HPDE6-E6E7 (cell line): ENCODE measurements around the gene EML4.
"Not testable (repeated sequence)": the region's sequence is repeated elsewhere in the genome, so short reads cannot be mapped to it uniquely, and the experiment has no call there.

Experiments used
- DNase-seq: peaks from one replicate; pipeline ENCODE4 v3.0.0; 2011; ENCODE audit warnings: missing footprints; ENCODE audit errors: extremely low spot score

EML4 gene

GRCh38 chr2:42350434-42351063 is 181.4 kb downstream of the EML4 start:
- no peak for DNase-seq

DNA sequence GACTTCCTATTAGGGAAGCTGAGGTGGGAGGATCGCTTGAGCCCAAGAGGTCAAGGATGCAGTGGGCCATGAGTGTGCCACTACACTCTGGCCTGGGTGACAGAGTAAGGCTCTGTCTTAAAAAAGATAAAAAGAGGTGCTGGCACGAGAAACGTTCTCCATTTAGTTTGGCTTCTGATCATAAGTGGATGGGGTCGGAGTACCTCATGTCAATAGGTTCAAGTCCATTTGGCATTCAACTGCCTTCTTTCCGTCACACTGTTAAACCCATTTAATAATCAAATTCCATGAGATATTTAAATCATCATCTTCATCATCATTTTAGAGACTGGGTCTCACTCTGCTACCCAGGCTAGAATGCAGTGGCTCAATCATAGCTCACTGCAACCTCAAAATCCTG is 182.7 kb downstream of the EML4 start:
- DNase-seq: no peak

GRCh38 chr2:42353792-42354429 is 184.8 kb downstream of the EML4 start:
- DNase-seq: no peak

GRCh38 chr2:42359304-42359964 is 190.3 kb downstream of the EML4 start:
- no peak for DNase-seq

GRCh38 chr2:42359965-42360483 is 190.9 kb downstream of the EML4 start:
- DNase-seq: no peak

DNA sequence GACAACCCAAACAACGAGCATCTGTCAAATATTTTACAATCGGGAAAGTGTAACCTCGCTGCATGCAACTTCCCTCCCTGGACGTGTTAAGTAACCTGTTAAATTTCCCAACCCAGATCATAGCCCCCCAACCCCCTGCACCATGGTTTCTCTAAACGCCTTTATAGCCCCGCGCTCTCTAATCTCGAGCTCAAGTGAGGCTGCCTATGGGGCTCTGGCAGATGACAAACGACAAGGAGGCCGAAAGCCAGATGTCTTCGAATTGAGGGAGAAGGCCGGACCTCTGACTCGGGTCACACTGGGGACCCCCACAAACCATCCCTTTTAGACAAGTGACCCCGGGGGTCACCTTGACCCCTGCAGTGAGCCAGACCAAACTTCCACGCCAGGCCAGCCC is 191.3 kb downstream of the EML4 start:
- DNase-seq: no peak

GRCh38 chr2:42360890-42361727 is 192.0 kb downstream of the EML4 start, which contains the start of gene COX7A2L:
TSS of gene COX7A2L (minus strand) at chr2:42361217. CDS start at chr2:42361161, 56 bp downstream.
- DNase-seq: peak; percentile 97

DNA sequence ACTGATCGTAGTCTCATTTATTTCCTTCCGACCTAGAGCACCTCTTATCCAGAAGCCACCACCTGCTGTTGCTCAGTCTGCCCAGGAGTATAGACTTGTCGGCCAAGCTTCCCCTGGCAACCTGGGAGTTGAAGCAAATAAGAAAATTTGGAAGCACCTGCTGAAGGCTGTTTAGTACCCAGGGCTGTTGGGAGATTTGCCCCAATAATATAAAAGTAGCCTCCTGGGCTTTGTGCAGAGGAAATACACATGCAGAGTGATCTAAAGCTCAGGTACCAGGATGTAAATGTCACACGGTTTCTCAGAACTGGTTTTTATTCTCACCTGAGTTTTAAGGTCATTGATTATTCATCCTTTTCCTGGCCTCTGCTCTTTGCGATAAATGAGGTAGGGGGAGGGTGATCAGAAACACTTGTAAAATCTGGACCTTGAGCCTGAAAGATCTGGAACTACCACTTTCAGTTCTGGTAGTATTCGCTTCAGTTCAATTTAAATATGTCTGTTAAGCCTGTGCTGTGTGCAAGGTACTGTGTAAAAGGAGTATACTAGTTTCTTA is 192.7 kb downstream of the EML4 start:
- DNase-seq: no peak

GRCh38 chr2:42363413-42363812 is 194.3 kb downstream of the EML4 start:
- no peak for DNase-seq

DNA sequence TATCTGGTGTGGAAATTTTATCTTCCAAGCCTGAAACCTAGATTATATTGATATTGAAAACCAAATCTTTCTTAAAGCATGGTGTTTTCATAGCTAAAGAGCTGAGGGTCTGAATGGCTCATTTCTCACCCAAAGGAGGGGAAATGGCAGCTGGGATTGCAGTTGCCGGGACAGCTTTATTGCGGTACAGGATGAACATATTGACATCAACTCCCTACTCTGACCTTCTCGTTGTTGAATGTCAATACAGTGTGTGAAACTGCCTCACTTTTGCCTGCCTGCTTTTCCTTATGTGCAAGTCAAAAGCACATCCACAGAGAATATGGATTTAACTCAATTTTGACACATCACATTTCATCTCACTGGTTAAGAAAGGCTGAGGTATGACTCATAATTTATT is 195.5 kb downstream of the EML4 start:
- DNase-seq: no peak

DNA sequence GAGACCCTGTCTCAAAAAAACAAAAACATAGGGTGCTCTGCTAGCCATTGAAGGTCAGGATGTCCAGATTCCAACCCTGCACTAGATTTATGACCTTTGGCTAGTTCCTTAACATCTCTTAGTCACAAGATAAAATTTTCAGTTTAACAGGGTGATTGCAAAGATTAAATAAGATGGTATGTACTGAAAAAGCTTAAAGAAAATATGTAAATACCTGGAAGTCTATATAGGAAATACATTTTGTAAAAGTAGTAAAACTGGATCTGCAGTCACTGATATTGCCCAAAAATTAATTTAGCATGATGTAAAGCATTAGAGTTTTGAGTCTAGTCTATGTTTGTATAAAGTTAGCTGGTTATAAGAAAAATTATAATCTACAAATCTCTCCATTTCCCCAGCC is 197.3 kb downstream of the EML4 start:
- DNase-seq: no peak

GRCh38 chr2:42367835-42368234 is 198.7 kb downstream of the EML4 start:
- DNase-seq: no peak

GRCh38 chr2:42368817-42369531 is 199.8 kb downstream of the EML4 start:
- DNase-seq: no peak

- no peak for DNase-seq
These were observed 200.5 kb downstream of the EML4 start for GRCh38 chr2:42369532-42370229.

DNA sequence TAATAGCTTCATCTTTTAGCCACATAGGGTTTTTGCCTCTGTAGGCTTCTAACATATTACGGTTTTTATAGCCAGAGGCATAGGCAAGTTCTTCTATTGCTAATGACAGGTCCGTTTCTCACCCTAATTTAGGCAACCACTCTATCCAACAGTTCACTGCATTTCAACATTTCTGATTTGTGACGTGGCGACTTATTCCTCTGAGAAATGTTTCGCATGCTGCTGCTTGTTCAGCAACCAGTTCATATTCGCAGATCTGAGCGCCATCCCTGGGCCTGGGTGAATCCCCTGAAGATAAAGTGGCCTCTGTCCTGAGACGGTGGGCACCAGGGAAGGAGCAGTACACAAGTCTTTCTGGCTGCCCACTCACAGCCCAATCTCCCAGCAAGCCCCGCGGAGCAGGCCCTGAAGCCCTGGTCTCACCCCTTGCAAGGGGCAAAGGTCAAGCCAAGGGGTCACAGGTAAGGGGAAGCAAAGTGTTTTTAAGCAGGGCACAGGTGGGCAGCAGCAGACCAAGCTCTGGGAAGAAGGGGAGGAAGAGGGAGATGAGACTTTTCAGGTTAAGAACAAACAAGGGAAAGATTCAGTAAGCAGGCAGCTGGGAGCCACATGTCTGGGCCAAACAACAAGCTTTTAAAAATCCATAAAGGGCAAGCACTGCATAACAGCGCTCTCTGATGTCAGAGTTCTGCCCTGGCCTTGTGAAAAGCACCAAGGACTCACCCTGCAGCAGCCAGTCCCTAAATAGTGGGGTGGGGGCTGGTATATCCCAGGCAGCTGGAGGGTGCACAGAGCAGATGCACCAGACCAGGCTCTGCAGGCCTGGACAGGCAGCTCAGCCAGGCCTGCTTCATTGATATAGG is 202.7 kb downstream of the EML4 start:
- peak; percentile 58 for DNase-seq

DNA sequence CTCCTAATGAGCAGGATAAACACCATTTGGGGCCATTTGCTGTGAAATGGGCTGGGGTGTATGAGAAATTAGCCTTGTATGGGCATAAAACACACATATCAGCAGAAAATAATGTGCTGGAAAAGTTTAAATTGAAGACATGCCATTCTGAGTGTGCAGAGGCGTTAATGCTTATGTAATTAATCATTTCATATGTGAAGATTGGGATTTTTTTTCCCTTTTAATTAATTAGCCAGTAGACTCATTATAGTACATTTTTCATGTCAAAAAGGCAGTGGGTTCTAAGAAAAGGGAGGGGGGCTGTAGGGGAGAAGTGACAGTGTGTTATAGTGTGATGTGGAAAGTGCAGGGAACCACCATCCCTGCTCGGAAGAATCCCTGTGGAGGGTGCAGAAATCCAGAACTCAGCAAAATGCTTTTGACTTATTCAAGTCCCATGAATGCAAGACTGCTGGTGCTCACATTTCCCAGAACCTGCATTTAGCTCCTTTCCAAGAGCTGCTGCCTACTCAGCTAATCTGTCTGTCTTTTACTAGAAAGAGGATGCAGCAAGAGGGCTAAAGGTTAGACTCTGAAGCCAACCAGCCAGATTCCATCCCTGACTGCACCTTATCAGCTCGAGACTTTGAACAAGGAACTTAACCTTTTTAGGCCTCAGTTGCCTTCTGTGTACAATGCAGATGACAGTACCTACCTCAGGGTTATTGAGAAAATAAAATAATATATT is 203.5 kb downstream of the EML4 start:
- DNase-seq: no peak

- no peak for DNase-seq
These were observed 207.6 kb downstream of the EML4 start for GRCh38 chr2:42376758-42377157.

DNA sequence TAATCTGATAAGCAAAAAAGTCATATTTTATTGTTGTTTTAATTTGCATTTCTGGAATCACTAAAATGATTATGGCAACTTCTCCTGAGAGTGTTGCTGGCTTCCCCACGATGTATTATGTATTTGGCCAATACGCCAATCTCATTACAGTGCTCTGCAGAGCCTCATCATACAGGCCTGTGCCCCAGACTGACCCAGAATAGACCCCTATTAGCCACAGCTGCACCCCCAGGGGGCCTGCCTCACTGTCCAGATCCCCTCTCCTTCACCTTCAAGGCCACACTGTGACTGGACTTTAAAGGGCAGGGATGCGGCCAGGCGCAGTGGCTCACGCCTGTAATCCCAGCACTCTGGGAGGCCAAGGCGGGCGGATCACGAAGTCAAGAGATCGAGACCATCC is 209.3 kb downstream of the EML4 start:
- DNase-seq: no peak

DNA sequence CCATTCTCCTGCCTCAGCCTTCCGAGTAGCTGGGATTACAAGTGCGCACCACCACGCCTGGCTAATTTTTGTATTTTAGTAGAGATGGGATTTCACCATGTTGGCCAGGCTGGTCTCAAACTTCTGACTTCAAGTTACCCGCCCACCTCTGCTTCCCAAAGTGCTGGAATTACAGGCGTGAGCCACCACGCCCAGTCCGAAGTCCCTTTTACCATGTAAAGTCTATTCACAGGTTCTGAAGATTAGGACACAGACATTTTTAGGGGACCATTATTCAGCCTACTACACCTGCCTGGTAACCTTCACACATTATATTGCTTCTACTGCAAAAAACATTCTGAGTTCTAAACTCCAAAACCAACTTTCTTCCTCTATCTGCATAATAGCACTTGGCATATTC is 210.9 kb downstream of the EML4 start:
- not testable (repeated sequence) for DNase-seq
